Stimulated activated CD4-positive, alpha-beta T cell treated with anti-CD3 and anti-CD28 coated beads, TNF-alpha, amount 100 ng/mL, for 4 hours (primary cell): Measurements from ENCODE around the gene SPON2.
A peak's percentile ranks its signal among the peaks of the same experiment; 100 is the strongest.

ENCODE experiments used
- DNase-seq, 3 experiments: peaks; one replicate each; pipeline ENCODE4 v3.0.0-alpha.2; 2020; ENCODE audit warnings: low read depth in 3 of 3

Gene SPON2

DNA sequence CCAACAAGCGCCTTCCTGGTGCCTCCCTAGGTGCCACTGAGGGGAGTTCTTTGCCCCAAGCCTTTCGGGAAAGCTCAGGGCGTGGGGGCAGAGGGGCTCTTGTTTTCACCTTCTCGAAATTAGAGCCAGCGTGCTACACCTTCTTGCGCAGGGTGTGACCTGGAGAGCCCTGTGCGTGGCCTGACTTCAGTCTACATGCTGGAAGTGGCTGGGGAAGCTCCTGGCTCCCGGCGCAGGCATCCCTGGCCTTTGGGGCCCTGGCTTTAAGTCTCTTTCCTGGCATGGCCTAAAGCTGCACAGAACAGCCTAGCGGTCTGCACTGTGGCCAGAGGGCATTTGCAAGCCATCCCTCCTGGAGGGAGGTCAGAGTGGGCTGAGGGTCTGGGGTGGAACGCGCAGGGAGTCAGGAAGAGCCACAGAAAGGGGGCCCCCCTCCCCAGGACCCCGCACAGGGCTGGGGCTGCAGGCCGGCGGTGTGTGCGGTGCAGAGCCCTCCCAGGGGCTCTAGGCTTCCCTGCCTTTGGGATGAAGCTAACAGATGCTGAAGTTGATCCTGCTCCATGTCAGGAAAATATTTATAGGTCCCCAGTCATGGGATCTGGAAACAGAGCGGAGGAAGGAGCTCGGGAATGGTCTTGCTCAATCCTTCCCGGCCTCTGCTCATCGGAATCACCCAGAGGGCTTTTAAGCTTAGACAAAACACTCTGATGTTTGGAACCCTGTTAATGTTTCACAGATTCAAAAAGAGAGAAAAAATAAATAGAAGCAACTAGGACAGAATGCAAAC is 781 bp upstream of the SPON2 start:
- no peak for DNase-seq

DNA sequence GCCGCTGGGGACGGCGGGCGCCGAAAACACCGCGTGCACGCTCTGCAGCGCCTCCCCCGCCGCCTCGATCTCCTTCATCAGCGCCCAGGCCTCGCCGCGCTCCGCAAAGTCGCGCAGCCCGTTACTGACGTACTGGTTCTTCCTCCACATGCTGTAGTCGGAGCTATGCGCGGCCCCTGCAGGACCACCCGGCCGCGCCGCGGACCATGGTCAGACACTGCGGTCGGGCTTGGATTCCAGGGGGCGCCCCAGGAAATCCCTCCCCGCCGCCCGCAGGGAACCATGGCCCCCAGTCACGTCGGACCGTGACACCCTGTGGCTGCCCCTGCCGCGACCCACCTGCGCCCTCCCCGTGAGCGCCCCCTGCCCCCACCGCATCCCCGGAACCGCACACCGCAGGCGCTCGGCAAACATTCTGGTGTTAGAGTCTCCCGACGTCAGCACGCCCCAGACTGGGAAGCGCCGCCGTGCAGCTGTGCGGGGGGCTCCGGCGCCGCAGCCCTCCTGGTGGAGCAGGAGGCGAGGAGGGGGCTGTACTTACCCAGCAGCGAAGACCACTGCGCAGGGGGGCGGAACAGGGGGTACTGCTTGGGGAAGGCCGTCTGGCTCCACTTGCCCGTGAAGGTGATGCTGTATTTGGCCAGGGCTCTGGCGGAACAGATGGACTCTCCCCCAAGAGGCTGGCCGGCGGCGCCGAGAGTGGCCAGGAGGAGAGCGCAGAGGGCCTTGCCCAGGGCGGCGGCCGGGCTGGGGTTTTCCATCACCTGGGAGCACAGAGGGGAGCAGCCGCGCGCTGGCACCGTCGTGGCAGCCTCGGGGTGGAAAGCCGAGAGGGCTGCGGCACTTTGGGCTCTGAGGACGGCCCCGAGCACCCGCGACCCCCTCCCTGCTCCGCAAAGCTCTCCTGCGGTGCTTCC is 814 bp downstream of the SPON2 start:
- peak in 2 of 3 experiments; percentile 23 to 26 for DNase-seq

DNA sequence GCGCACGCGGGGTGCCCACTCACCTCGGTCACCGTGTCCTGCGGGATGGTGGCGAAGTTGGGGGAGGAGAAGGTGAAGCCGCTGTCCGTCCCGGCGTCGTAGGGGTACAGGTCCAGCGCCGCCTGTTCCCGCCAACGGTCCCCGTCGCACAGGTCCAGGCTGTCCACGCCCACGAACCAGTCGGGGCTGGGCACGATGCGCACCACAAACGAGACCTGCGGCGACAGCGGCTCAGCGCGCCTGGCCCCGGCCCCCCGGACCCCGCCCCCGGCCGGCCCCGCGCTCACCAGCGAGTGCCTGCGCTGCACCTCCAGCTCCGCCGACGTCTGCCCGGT is 1.4 kb downstream of the SPON2 start:
- DNase-seq, result no peak

DNA sequence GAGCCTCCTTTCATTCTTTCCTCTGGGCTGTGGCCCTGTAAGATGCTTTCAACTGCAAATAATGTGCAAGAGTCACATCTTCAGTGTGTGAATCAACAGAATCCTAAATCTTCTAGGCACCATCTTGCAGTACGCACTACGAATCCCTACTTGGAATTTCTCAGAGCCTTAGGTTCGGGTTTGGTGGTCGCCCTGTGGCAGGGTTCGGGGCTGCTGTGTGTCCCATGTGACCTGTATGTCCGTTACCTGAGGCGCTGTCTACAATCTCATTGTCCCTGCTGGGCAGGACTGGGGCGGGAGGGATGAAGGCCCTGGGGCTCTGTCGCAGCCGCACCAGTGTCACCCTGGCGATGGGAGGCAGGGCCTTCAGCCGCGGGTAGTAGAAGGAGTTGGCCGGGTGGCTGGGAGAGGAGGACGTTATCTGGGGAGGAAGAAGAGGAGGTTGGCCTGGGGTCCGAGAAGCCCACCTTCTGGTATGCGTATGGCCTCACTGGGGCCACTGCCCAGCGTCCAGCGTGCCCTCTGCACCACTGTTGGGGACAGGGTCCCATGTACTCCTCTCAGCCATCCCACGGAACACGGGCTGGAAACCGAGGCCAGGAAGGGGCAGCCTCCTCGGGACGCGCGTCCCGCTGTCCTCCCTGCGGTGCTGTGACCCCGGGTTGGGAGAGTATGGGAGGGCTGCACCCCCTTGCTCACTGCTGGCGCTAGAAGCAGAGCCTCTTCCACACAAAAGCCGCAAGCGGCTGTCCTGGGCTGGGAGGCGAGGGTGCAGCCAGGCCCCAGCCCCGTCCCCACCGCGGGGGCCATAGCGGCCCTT is 2.0 kb downstream of the SPON2 start:
- DNase-seq, result no peak

DNA sequence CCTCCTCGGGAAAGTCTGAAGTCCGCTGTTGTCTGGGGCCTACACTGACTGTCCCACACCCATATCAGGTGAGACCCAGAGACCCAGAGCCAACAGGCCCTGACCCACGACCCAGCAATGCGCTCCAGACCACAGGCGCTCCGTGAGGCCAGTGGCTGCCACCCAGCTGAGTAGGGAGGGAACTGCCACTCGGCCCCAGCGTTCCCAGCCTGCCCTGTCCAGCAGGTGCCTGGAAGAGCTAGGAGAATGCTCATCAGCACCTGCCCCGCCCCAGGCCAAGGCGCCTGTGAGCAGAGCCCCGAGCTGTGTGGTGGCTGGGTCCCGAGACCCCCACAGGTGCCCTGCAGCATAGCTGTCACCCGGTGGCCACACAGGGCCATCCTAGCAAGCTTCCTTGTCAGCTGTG is 2.7 kb downstream of the SPON2 start:
- DNase-seq, result no peak

DNA sequence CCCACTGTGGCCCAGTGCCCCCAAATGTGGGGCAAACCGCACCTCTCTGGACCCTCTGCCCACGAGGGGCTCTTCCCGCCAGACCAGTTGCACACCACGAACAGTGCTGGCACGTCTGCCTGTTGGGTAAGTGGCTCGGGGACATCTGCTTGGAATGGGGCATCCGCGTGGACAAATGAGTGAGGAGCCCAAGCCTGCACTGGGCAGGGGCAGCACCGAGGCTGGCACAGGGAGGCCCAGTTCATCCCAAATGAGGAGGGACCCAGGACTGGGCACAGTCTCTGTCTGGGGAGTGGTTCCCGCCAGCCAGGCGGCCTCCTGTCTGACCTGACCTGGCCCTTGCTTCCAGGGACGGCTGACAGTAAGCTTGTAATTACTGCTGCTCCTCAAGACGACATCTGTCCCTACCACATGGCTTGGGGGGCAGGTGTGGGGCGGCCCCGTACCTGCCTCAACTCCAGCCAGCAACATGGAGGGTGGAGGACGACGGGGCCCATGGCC is 3.2 kb downstream of the SPON2 start:
- DNase-seq, result no peak

DNA sequence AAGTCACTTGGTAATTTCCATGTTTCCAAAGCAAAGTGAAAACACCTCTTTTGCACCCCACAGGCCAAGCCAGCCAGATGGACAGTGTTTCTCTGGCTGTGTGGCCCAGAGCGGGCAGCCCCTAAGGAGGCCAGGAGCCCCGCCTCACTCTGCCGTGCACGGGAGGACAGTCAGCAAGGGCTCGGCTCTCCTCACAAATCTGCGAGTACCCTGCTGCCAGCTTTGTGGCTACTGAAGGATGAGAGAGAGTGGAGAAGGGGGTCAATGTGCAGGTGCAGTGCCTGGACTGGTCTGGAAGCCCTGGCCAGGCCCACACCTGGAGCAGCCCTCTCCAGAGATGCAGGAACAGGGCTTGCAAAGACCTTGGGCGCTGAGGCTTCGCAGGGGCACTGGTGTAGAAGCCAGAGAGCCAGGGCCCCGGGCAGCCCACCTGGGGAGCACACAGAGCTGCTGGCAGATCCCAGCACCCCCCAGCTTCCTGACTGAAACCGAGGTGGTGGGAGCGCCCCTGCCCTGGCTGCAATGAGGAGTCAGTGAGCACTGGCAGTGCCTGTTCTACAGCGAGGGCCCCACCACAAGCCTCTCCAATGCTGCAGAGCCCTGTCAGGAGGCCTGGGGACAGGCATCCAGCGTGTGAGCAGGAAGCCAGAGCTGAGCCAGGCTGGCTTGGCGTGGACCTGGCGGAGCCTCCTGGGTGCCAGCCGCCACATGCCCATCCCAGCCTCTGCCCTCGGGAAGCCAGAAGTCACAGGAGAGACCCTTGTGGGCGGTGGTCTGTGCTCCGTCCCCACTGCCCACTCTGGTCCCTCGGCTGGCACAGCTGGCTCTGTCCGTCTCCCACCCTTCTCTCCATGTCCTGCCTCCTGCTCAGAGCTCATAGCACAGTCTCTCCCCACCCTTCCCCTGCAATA is 3.9 kb downstream of the SPON2 start:
- no peak for DNase-seq

DNA sequence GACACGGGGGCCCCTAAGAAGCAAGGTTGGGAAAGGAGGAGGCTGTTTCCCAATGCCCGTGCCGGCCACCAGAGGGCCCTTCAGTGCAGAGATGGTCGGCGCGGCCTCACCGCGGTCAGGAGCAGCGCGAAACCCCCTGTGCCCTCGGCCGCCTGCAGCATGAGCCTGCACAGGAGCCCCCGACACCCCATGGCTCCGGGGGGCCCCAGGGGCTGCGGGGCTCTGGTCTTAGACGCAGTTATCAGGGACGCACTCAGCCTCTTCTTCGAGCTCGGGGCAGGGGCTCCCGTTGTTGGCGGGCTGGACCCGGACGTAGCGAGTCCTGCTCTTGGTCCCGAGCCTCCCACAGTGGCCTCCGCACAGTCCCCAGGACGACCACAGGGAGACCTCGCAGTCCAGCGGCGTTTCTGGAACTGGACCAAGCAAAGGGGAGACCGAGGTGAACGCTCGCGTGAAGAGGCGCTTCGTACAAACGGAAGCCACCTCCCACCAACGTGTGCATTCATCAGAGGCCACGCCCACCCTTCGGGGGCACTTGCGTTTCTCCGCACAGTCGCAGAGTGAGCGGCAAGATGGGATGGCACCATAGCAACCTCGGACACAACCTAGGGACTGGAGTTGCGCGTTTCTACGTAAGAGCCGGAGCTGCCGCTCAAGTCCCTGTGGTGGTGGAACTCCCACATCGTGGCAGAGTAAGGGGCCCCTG is 5.0 kb downstream of the SPON2 start:
- peak; percentile 76 to 80 (median 77) for DNase-seq

DNA sequence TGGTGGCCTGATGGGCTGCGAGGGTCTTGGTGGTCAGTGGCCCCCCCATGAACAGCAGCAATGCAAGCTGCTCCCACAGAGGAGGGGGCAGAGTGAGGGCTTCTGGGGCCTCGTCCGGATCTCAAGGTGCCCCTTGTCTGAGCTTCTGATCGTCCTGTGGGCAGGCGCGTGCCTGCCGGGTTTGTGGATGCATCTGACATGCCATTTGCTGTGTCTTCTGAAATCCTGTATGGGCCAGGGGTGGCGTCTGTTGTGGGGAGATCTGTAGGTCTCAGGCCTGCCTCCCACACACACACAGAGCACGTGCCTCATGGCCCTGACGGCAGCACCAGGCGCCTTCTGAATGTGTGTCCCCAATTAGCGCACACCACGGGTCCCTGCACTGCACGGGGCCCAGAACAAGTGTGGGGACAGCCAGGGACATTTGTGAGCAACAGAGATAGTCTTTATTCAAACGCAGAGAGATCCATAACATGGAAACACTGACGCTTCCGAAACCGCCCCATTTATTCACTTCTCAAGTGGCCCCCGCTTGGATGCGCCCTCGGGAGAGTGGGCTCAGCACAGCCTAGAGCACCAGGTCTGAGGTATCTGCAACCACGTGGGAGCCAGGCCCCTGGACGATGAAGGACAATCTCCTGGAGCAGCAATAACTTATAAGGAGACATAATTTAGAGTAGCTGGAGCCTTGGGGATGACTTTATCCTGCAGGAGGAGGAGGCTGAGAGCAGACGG is 5.7 kb downstream of the SPON2 start:
- no peak for DNase-seq

DNA sequence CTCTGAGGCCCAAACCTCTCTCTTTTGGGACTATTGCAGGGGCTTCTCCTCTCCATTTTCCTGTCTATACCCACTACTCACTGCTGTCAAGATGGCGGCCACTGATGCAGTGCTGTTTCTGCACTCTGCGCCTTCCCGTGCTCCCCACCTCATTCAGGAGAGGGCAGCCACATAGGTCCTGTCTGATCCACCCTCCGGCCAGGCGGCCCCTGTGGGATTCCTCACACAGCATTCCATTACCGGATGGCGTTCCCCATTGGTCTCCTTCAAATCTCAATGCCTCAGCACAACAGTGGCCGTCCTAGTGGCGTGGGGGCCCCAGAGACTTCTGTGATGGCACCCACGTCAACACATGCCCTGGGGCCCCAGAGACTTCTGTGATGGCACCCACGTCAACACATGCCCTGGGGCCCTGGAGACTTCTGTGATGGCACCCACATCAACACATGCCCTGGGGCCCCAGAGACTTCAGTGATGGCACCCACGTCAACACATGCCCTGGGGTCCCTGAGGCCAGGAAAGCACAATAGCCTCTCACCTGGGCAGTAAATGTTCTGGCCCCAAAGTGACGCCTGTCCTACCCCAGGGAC is 7.3 kb downstream of the SPON2 start:
- no peak for DNase-seq

DNA sequence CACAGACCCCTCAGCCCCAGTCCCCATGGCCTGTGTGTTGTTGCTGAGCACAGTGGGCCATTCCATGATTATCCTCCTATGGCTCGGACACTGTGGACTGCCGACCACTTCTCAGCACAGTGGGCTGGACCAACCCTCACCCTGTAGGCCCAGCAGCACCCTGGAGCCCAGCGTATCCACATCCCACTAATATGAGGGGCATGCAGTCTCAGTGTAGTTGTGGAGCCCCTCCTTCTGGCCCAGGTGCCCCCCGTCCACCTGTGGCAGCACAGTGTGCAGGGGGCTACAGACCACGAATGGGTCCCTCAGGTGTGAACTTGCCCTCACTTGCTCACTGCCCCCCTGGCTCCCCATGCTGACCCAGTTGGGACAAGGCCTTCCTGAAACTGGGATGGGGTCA is 7.9 kb downstream of the SPON2 start:
- no peak for DNase-seq

DNA sequence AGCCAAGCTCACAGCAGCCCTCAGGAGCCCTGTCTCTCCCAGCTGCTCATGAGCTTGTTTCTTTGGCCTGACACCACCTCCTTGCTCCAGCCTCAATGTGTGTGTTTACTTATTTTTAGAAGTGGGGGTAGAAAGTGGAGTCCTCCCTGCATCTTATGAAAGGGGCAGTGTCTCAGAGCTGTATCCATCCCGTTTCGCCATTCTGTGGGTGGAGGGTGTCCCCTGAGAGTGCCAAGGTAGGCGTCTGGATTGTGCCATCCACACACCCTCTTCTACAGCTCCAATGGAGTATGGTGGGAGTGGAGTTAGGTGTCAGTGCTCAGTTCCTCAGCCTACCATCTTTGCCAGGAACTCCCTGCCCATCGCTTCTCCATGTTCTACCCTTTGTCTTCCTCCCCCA is 8.3 kb downstream of the SPON2 start:
- DNase-seq, result no peak

DNA sequence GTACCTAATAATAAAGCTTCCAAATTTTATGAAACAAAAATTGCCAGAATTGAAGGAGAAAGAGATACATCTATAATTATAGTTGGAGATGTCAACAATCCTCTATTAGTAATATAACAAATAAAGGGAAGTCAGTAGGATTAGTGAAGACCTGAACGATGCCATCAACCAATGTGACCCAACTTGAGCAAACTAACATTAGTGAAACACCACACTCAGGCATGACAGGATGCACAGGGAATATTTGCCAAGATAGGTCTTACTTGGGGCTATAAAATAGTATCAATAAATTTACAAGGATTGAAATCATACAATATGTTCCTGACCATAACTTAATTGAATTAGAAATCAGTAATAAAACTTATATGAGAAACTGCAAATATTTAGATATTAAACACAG is 12.0 kb downstream of the SPON2 start:
- DNase-seq, result no peak

DNA sequence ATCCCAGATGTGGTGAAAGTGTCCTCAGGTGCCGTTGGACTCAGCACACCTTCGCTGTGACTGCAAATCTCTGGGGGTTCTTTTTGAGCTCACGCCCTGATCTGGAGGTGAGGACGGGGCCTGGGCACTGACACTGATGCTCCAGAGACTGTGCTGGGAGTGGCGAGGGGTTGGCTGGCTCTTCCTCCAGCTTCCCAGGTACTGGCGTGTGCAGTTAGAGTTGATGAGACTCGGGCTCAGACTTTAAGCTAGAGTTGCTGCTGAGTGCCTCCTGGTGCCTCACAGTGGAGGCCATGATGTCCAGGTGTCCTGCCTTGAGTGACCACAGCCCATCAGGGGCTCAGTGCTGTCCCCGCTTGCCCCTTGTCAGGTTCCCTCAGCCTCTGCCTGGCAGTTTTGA is 16.3 kb downstream of the SPON2 start:
- no peak for DNase-seq

DNA sequence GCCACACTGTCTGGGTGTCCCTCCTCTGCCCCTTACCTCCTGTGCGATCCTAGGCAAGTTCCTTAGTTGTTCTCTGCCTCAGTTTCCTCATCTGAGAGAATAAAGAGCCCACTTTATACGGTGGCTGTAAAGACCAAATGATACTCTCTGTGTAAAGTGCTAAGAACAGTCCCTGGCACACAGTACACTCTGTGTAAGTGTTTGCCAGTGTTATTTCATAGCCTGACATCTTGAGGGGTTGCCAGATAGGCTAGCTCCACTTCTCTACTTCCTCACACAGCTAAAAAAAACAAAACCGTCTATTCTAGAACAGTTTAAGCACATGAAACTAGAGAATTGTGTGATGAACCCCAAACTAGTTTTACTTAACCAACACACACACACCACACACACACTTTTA is 17.1 kb downstream of the SPON2 start:
- DNase-seq, result no peak

DNA sequence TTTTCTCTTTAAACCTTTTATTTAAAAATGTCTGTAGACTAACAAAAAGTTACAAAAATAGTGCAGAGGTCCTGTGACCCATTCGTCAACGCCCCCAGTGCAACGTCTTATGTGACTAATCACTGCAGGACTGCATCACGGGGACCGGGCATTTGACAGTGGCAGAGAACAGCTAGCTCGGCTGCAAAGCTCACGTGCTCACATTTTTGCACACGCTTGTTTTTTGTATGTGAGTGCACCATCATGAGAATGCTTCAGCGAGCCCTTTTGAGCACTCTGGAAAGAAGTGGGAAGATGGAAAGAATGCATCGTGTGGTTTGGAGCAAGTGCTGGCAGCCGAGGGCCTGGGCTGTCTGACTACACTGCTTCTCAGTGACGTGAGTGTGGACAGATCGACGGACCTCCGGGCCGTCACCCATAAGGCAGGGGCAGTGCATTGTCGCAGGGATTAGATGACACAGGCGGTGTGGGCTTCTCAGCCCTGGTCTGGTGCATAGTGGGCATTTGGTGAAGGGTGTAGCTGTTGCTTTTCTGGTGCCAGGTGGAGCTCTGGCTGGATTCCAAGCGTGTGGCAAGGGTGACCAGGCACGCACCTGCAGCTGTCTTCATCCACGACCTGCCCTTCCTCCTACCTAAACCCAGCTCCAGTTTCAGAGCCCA is 17.7 kb downstream of the SPON2 start:
- no peak for DNase-seq

DNA sequence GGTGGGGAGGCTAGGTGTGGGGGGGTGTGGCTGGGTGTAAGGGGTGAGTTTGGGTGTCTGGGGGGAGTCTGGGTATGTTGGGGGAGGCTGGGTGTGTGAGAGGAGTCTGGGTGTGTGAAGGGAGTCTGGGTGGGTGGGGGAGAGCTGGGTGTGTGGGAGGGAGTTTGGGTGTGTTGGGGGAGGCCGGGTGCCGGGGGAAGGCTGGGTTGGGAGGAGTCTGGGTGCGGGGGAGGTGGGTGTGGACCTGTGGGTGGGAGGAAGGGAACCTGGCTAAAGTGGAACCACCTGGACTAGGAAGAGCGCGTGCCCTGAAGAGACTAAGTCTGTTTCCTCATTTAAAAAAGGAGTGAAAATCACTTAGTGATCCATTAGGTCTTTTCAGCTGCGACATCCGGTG is 18.3 kb downstream of the SPON2 start:
- DNase-seq, result no peak

DNA sequence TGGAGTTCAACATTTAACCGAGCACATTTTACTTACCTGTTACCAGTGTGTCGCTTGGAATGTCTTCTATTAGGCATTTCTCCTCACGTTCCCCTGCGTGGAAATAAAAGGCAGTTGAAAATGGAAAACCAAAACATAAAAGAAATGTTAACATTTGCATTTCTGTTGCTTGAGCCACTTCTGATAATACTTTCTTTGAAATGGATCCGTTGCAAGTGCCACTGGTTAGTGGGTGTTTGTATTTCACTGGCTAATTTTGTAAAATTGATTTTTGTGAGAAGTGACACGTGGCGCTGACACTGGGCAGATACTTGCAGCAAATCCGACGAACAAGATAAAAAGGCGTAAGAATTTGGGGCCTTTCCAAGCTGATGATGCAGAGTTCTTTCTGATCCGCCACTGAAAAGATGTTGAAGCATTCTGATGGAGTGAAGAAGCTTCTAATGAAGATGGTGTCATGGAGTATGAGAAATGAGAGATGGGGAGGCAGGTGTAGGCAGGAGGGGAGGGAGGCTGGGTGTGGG is 18.8 kb downstream of the SPON2 start:
- no peak for DNase-seq

DNA sequence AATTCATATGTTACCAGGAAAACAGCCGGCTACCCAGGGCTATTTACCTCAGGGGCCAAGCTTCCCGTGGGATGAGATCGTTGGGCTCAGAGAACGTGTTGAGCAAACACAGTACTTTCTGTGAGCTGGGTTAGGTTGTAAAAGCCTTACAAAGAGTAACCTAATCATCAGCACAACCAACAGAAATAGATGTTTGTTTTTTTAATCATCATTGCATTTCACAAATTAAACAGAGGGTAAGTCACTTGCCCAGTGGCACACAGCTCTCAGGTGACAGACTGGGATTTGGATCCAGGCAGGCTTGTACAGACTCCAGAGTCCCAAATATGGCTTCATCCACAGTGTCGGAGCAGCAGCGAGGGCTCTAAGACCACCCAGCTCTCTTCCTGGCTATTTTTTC is 20.1 kb downstream of the SPON2 start:
- no peak for DNase-seq
